Liver (tissue), 9 donors: ENCODE results near the gene B3GNT2. TPM values are rescaled to one million over a fixed set of nuclear protein-coding genes. Genes with fewer than 3 reads are reported as not detected.

ENCODE experiments used
- DNase-seq: peaks from one replicate; pipeline ENCODE4 v3.0.0-alpha.2; 2017; ENCODE audit warnings: low spot score
- H3K27ac ChIP-seq, 2 donors: one replicate each; pipeline ENCODE4 v1.7.0; 2013; ENCODE audit warnings: inconsistent platforms in 2 of 2, low read length in 2 of 2, control low read depth in 1 of 2, low read depth in 1 of 2, mild to moderate bottlenecking in 1 of 2
- H3K27me3 ChIP-seq, 4 donors: one replicate each; pipeline versions ENCODE4 v1.6.1 to v1.7.0; 2013; ENCODE audit warnings: low read length in 3 of 4, inconsistent platforms in 1 of 4, mild to moderate bottlenecking in 1 of 4, moderate library complexity in 1 of 4; ENCODE audit not compliant: control insufficient read depth in 4 of 4, insufficient read depth in 4 of 4
- H3K36me3 ChIP-seq, 4 donors: one replicate each; pipeline versions ENCODE4 v1.6.1 to v1.7.0; 2013; ENCODE audit warnings: low read length in 3 of 4, mild to moderate bottlenecking in 3 of 4, low read depth in 1 of 4, moderate library complexity in 1 of 4; ENCODE audit not compliant: control insufficient read depth in 4 of 4, insufficient read depth in 3 of 4
- H3K4me1 ChIP-seq, 4 donors: one replicate each; pipeline versions ENCODE4 v1.6.1 to v1.7.0; 2013; ENCODE audit warnings: low read length in 3 of 4, mild to moderate bottlenecking in 3 of 4, moderate library complexity in 1 of 4; ENCODE audit not compliant: control insufficient read depth in 4 of 4, insufficient read depth in 4 of 4
- H3K4me3 ChIP-seq, 3 donors: one replicate each; pipeline versions ENCODE4 v1.6.1 to v1.7.0; 2013; ENCODE audit warnings: low read length in 3 of 3, control low read depth in 1 of 3, low read depth in 1 of 3, mild to moderate bottlenecking in 1 of 3
- H3K9ac ChIP-seq, 2 donors: one replicate each; pipeline ENCODE4 v1.7.0; 2013; ENCODE audit warnings: low read length in 2 of 2, mild to moderate bottlenecking in 2 of 2, moderate library complexity in 2 of 2, control low read depth in 1 of 2, low read depth in 1 of 2
- H3K9me3 ChIP-seq, 4 donors: one replicate each; pipeline versions ENCODE4 v1.6.1 to v1.7.0; 2013; ENCODE audit warnings: low read length in 3 of 4; ENCODE audit not compliant: control insufficient read depth in 4 of 4
- EGR1 ChIP-seq, 2 donors: IDR thresholded peaks; 2 replicates each; pipeline ENCODE4 v1.6.1; 2016 to 2018; ENCODE audit warnings: antibody characterized with exemption in 2 of 2, low read depth in 2 of 2
- FOXA1 ChIP-seq: IDR thresholded peaks from 2 replicates; pipeline ENCODE4 v1.6.1; 2016; ENCODE audit warnings: antibody characterized with exemption
- FOXA2 ChIP-seq: IDR thresholded peaks from 2 replicates; pipeline ENCODE4 v1.6.1; 2016; ENCODE audit warnings: antibody characterized with exemption
- GABPA ChIP-seq, 2 donors: IDR thresholded peaks in 1 of 2; conservative IDR thresholded peaks in 1 of 2; 2 replicates each; pipeline ENCODE4 v1.6.1; 2016; ENCODE audit warnings: antibody characterized with exemption in 2 of 2, mild to moderate bottlenecking in 1 of 2, moderate library complexity in 1 of 2
- HNF4A ChIP-seq, 2 donors: conservative IDR thresholded peaks; 2 replicates each; pipeline ENCODE4 v1.6.1; 2016; ENCODE audit warnings: antibody characterized with exemption in 2 of 2, mild to moderate bottlenecking in 2 of 2
- HNF4G ChIP-seq: IDR thresholded peaks from 2 replicates; pipeline ENCODE4 v1.6.1; 2016; ENCODE audit warnings: antibody characterized with exemption
- JUND ChIP-seq, 2 donors: IDR thresholded peaks; 2 replicates each; pipeline ENCODE4 v1.6.1; 2016; ENCODE audit warnings: antibody characterized with exemption in 2 of 2
- MAX ChIP-seq: IDR thresholded peaks from 2 replicates; pipeline ENCODE4 v1.6.1; 2016; ENCODE audit warnings: antibody characterized with exemption
- NR2F2 ChIP-seq: IDR thresholded peaks from 2 replicates; pipeline ENCODE4 v1.6.1; 2016; ENCODE audit warnings: antibody characterized with exemption
- REST ChIP-seq: IDR thresholded peaks from 2 replicates; pipeline ENCODE4 v1.6.1; 2016; ENCODE audit warnings: antibody characterized with exemption, mild to moderate bottlenecking
- RXRA ChIP-seq, 2 donors: IDR thresholded peaks; 2 replicates each; pipeline ENCODE4 v1.6.1; 2017 to 2018; ENCODE audit warnings: antibody characterized with exemption in 2 of 2, mild to moderate bottlenecking in 1 of 2
- SP1 ChIP-seq: IDR thresholded peaks from 2 replicates; pipeline ENCODE4 v1.6.1; 2018; ENCODE audit warnings: antibody characterized with exemption, mild to moderate bottlenecking
- TAF1 ChIP-seq: conservative IDR thresholded peaks from 2 replicates; pipeline ENCODE4 v1.6.1; 2016; ENCODE audit warnings: antibody characterized with exemption, mild to moderate bottlenecking
- YY1 ChIP-seq: IDR thresholded peaks from 2 replicates; pipeline ENCODE4 v1.6.1; 2016; ENCODE audit warnings: antibody characterized with exemption, mild to moderate bottlenecking
- WGBS: extraction: QIAGEN DNeasy Blood & Tissue Kit; methylation state at CpG from one replicate; pipeline ENCODE4 v1.1.7; 2013; 5-methylcytosine and 5-hydroxymethylcytosine counted together
- polyA plus RNA-seq, 2 donors: library from polyadenylated mRNA; stranded (reverse) in 1 of 2; unstranded in 1 of 2; fragments of 200-250 nt in 1 of 2; fragments of >200 nt in 1 of 2; fragmentation: Nextera tagmentation in 1 of 2; extraction: Ambion mirVana in 1 of 2; gene quantifications; one replicate each; pipeline versions ENCODE4 v1.2.1 to v1.2.3, GENCODE V29; 2013 to 2015
- total RNA-seq, 2 donors: library from RNA; depleted of rRNA; stranded (reverse); fragments of >200 nt; gene quantifications; one replicate each; pipeline ENCODE4 v1.2.3, GENCODE V29; 2014
- TF ChIP-seq, protein P1 (sequence below): IDR thresholded peaks from 2 replicates; pipeline ENCODE4 v1.6.1; 2016; ENCODE audit warnings: antibody characterized with exemption
- TF ChIP-seq, protein P2 (sequence below): fragments of 150-350 bp; IDR thresholded peaks from 2 replicates; pipeline ENCODE4 v1.5.1; 2017; ENCODE audit warnings: improper control_type of control experiment, low read depth, low read length; ENCODE audit not compliant: missing input control
- TF ChIP-seq, protein P3 (sequence below): IDR thresholded peaks from 2 replicates; pipeline ENCODE4 v1.6.1; 2016; ENCODE audit warnings: antibody characterized with exemption
- donor health status: healthy.
- donor health status: healthy.
- donor health status: healthy.
- donor health status: healthy.
- donor health status: healthy.

The B3GNT2 gene
- total and polyA plus RNA-seq, 4 donors, result 6.4 to 20.2 (median 14.2) TPM

DNA sequence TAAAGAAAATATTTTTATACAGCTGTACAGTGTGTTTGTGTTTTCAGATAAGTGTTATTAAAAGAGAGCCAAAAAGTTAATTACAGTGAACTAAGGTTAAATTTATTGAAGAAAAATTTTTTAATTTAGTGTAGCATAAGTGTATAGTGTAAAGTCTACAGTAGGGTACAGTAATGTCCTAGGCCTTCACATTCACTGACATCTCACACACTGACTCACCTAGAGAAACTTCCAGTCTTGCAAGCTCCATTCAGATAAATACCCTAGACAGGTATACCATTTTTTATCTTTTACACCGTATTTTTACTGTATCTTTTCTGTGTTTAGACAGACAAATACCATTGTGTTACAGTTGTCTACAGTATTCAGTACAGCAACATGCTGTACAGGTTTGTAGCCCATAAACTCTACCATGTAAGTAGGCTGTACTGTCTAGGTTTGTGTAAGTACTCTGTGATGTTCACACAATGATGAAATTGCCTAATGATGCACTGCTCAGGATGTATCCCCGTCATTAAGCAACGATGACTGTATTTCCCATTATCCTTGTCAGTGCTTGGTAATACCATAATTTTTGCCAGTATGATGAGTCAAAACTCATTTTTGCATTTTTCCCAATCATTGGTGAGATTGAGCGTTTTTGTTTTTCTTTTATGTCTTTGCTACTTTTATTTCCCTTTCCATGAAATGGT, 48.2 kb upstream of the B3GNT2 start:
- DNase-seq, result no peak
- no peaks in the 10 kb centered on the region for H3K9me3 ChIP-seq
- H3K27me3 ChIP-seq, result no peaks in the 10 kb centered on the region
- no peak overlapping the region for H3K4me3 ChIP-seq
- no peak overlapping the region for H3K27ac ChIP-seq
- H3K4me1 ChIP-seq, result peaks cover 0 to 1% (median 0%) of the 10 kb centered on the region in 4 donors
- H3K9ac ChIP-seq, result no peak overlapping the region
- TF ChIP-seq TAF1 (no peak), NR2F2 (no peak), YY1 (no peak), GABPA (IDR thresholded peaks at IDR 0.05 in 1 of 2, conservative IDR thresholded peaks at IDR 0.05 in 1 of 2) (no peak), FOXA1 (no peak), HNF4G (no peak), SP1 (no peak), JUND (IDR thresholded peaks at IDR 0.05) (no peak), REST (no peak), FOXA2 (no peak), RXRA (IDR thresholded peaks at IDR 0.05) (no peak), MAX (no peak), HNF4A (conservative IDR thresholded peaks at IDR 0.05) (no peak), EGR1 (IDR thresholded peaks at IDR 0.05; ENCODE audit: low read depth in 2 of 2) (no peak)
- TF ChIP-seq, protein P1, sequence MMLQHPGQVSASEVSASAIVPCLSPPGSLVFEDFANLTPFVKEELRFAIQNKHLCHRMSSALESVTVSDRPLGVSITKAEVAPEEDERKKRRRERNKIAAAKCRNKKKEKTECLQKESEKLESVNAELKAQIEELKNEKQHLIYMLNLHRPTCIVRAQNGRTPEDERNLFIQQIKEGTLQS, result no peak
- TF ChIP-seq, protein P2, sequence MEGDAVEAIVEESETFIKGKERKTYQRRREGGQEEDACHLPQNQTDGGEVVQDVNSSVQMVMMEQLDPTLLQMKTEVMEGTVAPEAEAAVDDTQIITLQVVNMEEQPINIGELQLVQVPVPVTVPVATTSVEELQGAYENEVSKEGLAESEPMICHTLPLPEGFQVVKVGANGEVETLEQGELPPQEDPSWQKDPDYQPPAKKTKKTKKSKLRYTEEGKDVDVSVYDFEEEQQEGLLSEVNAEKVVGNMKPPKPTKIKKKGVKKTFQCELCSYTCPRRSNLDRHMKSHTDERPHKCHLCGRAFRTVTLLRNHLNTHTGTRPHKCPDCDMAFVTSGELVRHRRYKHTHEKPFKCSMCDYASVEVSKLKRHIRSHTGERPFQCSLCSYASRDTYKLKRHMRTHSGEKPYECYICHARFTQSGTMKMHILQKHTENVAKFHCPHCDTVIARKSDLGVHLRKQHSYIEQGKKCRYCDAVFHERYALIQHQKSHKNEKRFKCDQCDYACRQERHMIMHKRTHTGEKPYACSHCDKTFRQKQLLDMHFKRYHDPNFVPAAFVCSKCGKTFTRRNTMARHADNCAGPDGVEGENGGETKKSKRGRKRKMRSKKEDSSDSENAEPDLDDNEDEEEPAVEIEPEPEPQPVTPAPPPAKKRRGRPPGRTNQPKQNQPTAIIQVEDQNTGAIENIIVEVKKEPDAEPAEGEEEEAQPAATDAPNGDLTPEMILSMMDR, result no peak
- TF ChIP-seq, protein P3, sequence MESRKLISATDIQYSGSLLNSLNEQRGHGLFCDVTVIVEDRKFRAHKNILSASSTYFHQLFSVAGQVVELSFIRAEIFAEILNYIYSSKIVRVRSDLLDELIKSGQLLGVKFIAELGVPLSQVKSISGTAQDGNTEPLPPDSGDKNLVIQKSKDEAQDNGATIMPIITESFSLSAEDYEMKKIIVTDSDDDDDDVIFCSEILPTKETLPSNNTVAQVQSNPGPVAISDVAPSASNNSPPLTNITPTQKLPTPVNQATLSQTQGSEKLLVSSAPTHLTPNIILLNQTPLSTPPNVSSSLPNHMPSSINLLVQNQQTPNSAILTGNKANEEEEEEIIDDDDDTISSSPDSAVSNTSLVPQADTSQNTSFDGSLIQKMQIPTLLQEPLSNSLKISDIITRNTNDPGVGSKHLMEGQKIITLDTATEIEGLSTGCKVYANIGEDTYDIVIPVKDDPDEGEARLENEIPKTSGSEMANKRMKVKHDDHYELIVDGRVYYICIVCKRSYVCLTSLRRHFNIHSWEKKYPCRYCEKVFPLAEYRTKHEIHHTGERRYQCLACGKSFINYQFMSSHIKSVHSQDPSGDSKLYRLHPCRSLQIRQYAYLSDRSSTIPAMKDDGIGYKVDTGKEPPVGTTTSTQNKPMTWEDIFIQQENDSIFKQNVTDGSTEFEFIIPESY, result no peak
- H3K36me3 ChIP-seq, result peaks cover 0 to 2% (median 0%) of the 10 kb centered on the region in 4 donors
- WGBS, result 78% methylated on average over 4 of the region's 4 CpGs
